PC-9 (cell line): Measurements from ENCODE around the gene GABRB2.

Experiments
- CTCF ChIP-seq: fragments of 200-600 bp; sonication (generic); conservative IDR thresholded peaks from 2 replicates; pipeline ENCODE4 v1.6.1; 2017; ENCODE audit warnings: mixed run types, antibody characterized with exemption, mild to moderate bottlenecking, moderate library complexity
- EZH2 ChIP-seq: fragments of 200-600 bp; sonication (generic); IDR thresholded peaks from 2 replicates; pipeline ENCODE4 v1.8.0; 2017; ENCODE audit warnings: antibody characterized with exemption, low read depth

GRCh38 chr5:161333194-161333880 lies 213.2 kb downstream of the GABRB2 start:
- TF ChIP-seq CTCF: no peak
- no peak for TF ChIP-seq EZH2
